NCI-H2227 (cell line): ENCODE measurements around the gene GPBP1.
"Not testable (repeated sequence)": the region's sequence is repeated elsewhere in the genome, so short reads cannot be mapped to it uniquely, and the experiment has no call there.

ENCODE experiments used
- DNase-seq: peaks from one replicate; lab custom pipeline; 2025; ENCODE audit not compliant: unreplicated experiment; lab: John Stamatoyannopoulos, UW

Gene GPBP1

GRCh38 chr5:57173319-57174127 is at the start of gene GPBP1:
GPBP1 (plus strand) TSS chr5:57174059; CDS start chr5:57214131, 40,072 bp downstream.
- peak; percentile 99 for DNase-seq

GRCh38 chr5:57128325-57128724 is 45.5 kb upstream of the GPBP1 start:
- DNase-seq, result no peak

- DNase-seq, result no peak
Measured at GRCh38 chr5:57133574-57133973, 40.3 kb upstream of the GPBP1 start.

- no peak for DNase-seq
Measured at GRCh38 chr5:57137401-57137800, 36.5 kb upstream of the GPBP1 start.

GRCh38 chr5:57152316-57152715 is 21.5 kb upstream of the GPBP1 start:
- no peak for DNase-seq

GRCh38 chr5:57155033-57155432 is 18.8 kb upstream of the GPBP1 start:
- DNase-seq, result no peak

- no peak for DNase-seq
Measured at GRCh38 chr5:57157131-57157530, 16.7 kb upstream of the GPBP1 start.

GRCh38 chr5:57157666-57158065 is 16.2 kb upstream of the GPBP1 start:
- DNase-seq, result no peak

- no peak for DNase-seq
Measured at GRCh38 chr5:57163553-57164006, 10.3 kb upstream of the GPBP1 start.

GRCh38 chr5:57164124-57164523 is 9.7 kb upstream of the GPBP1 start:
- no peak for DNase-seq

- not testable (repeated sequence) for DNase-seq
Measured at GRCh38 chr5:57165171-57165570, 8.7 kb upstream of the GPBP1 start.

GRCh38 chr5:57166276-57166675 is 7.6 kb upstream of the GPBP1 start:
- DNase-seq, result no peak

GRCh38 chr5:57167201-57167600 is 6.7 kb upstream of the GPBP1 start:
- DNase-seq, result no peak

GRCh38 chr5:57170116-57170515 is 3.7 kb upstream of the GPBP1 start:
- DNase-seq, result not testable (repeated sequence)

GRCh38 chr5:57171816-57172465 is 1.9 kb upstream of the GPBP1 start:
- no peak for DNase-seq

GRCh38 chr5:57172466-57173318 is 1.2 kb upstream of the GPBP1 start:
- DNase-seq, result no peak

- DNase-seq, result peak; percentile 45
Measured at GRCh38 chr5:57174128-57174889, 450 bp downstream of the GPBP1 start.

- DNase-seq, result no peak
Measured at GRCh38 chr5:57174890-57175510, 1.1 kb downstream of the GPBP1 start.

GRCh38 chr5:57175551-57176309 is 1.9 kb downstream of the GPBP1 start:
- DNase-seq, result no peak
